HK-2 (cell line): ENCODE results near the gene KLF2.

Experiments used
- DNase-seq: peaks from one replicate; pipeline ENCODE4 v3.0.0-alpha.2; 2018; ENCODE audit not compliant: unreplicated experiment

KLF2 gene

GRCh38 chr19:16376649-16377048 lies 52.0 kb downstream of the KLF2 start:
- DNase-seq: peak; percentile 19

- DNase-seq: no peak
These were observed 52.9 kb downstream of the KLF2 start for GRCh38 chr19:16377521-16377920.
